Measurements from ENCODE around the gene CES3.
A peak's percentile ranks its signal among the peaks of the same experiment; 100 is the strongest.

The CES3 gene

DNA sequence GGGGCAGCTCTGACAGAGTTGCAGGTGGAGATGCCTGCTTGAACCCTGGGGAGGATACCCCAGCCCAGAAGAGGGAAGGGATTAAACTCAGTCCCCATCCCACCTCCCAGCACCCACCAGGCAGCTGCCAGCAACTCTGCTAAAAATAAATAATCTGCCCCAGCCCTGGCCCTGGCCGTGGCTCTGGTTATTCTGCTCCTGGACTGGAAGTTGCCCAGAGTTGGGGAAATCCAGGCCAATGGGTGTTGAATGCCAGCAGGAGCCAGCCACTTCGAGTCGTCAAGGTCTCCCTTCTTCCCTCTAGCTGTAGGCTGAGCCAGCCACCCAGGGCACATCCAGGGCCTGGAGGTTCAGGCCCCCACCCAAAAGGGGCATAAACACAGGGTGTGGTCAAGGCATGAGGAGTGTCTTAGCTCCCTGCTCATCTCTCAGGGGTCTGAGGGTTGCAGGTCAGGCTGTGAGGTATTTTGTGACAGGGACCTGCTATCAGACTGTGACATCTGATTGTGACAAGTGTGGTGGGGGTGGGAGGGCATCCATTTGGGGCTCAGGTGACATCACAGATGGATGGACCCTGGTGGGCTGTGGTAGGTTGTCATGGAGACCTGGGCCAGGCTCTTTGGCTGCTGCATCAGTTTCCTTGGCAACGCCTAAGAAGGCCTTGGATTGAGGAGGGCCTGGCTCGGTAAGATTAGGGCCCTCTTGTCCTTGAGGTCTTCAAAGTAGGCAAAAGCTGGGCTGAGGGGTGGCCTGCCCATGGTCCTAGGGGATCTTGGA, 34.7 kb upstream of the CES3 start:
- DNase-seq (ENCODE audit: low spot score), result no peak
- in situ Hi-C loops (cut with MboI; ENCODE audit: low pct_unique_long_range_greater_than_20kb, low sequenced_read_pairs, unreplicated experiment), result no loop called here
- TF ChIP-seq, protein P1, sequence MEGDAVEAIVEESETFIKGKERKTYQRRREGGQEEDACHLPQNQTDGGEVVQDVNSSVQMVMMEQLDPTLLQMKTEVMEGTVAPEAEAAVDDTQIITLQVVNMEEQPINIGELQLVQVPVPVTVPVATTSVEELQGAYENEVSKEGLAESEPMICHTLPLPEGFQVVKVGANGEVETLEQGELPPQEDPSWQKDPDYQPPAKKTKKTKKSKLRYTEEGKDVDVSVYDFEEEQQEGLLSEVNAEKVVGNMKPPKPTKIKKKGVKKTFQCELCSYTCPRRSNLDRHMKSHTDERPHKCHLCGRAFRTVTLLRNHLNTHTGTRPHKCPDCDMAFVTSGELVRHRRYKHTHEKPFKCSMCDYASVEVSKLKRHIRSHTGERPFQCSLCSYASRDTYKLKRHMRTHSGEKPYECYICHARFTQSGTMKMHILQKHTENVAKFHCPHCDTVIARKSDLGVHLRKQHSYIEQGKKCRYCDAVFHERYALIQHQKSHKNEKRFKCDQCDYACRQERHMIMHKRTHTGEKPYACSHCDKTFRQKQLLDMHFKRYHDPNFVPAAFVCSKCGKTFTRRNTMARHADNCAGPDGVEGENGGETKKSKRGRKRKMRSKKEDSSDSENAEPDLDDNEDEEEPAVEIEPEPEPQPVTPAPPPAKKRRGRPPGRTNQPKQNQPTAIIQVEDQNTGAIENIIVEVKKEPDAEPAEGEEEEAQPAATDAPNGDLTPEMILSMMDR (IDR thresholded peaks at IDR 0.05; ENCODE audit: extremely low read depth, insufficient read depth, missing control alignments), result no peak

DNA sequence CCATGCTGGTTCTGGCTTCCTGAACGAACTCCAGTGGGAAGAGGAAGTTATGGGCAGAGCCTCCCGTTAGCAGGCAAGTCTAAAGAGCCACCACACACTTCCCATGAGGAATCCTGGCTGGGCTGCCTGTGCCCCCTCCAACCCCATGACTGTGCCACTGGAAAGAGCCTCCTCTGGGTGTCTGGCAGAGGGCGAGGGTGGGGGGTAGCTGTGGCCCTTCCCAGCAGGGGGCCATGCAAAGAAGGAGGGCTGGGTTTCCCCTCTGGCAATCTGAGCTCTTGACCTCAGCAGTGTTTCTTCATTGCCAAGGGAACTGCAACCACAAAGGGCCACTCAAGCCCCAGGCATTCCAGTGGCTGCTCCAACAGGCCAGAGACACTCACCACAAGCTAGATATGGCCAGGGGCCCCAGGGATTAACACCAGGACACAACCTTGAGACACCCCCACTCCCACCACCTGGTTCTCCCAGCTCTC, 34.1 kb upstream of the CES3 start:
- peak; percentile 74 for DNase-seq (ENCODE audit: low spot score)
- in situ Hi-C loops (cut with MboI; ENCODE audit: low pct_unique_long_range_greater_than_20kb, low sequenced_read_pairs, unreplicated experiment), result no loop called here
- TF ChIP-seq, protein P1 (IDR thresholded peaks at IDR 0.05; ENCODE audit: extremely low read depth, insufficient read depth, missing control alignments), result no peak

DNA sequence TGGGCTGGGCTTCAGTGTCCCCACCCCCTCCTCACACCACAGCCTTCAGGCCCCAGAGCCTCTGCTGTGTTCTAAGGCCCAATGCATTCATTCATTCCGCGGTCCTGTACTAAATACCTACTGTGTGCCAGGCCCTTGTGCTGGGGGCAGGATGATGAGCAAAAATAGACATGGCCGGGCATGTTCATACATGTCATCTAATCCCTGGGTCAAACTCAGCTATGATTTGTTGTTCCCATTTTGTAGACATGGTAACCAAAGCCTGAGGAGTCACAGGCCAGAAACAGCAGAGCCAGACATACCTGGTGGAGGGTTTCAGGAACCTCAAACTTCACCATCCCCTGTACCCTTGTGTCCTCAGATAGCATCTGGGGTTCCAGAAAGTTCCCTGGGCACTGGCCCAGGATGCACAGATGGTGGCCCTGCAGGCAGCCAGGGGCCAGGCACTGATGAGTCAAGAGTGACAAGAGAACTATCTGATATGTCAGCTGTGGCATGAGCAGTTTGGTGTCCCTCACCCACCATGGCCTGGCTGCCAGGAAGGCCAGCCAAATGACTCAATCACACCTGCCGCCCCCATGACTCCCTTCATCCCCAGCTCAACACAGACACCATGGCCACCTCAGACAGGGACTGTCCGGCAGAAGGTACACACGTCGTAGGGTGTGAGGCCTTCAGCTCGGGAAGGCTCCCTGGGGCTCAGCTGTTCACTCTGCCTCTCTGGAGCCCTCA, 33.0 kb upstream of the CES3 start:
- DNase-seq (ENCODE audit: low spot score), result no peak
- TF ChIP-seq, protein P1 (IDR thresholded peaks at IDR 0.05; ENCODE audit: extremely low read depth, insufficient read depth, missing control alignments), result no peak
- in situ Hi-C loops (cut with MboI; ENCODE audit: low pct_unique_long_range_greater_than_20kb, low sequenced_read_pairs, unreplicated experiment), result no loop called here

DNA sequence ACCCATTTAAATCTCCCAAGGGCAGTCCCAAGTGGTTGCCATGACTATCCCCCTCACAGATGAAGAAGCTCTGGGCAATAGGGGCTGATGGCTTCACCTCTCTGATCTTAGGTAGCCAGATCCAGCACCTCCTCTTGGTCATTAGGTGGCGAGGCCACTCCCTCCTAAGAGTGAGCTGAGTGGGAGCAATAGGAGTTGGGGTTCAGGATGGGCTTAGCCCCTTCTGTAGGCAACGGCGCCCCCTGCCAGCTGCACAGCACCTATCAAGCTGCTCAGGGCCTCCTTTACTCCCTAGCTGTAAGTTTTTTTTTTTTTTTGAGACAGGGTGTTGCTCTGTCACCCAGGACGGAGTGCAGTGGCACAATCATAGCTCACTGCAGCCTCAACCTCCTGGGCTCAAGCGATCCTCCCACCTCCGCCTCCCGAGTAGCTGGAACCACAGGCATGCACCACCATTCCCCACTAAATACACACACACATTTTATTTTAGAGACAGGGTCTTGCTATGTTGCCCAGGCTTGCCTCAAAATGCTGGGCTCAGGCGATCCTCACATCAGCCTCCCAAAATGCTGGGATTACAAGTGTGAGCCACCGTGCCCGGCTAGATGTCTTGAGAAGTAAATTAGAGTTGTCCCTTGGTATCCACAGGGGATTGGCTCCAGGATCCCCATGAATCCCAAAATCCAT, 32.2 kb upstream of the CES3 start:
- DNase-seq (ENCODE audit: low spot score), result no peak
- TF ChIP-seq, protein P1 (IDR thresholded peaks at IDR 0.05; ENCODE audit: extremely low read depth, insufficient read depth, missing control alignments), result peak; percentile 53
- in situ Hi-C loops (cut with MboI; ENCODE audit: low pct_unique_long_range_greater_than_20kb, low sequenced_read_pairs, unreplicated experiment), result no loop called here

DNA sequence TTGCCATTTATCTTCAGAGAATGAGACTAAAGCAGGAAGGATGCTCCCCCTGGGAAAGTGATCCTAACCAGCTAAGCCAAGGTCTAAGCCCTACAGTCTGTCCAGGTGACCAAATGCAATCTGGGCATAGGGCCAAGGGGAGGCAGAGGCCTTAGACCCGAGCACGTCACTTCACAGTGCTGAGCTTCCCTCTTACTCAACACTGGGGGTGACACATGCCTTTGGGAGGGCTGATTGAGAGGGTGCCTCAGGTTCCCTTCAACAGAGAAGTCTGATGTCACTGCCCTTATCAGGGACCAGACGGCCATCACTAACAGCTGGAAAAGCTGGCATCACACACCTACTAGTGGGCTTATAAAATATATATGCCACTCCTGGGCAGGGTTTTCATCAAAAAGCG, 30.9 kb upstream of the CES3 start:
- in situ Hi-C loops (cut with MboI; ENCODE audit: low pct_unique_long_range_greater_than_20kb, low sequenced_read_pairs, unreplicated experiment), result no loop called here
- no peak for DNase-seq (ENCODE audit: low spot score)

DNA sequence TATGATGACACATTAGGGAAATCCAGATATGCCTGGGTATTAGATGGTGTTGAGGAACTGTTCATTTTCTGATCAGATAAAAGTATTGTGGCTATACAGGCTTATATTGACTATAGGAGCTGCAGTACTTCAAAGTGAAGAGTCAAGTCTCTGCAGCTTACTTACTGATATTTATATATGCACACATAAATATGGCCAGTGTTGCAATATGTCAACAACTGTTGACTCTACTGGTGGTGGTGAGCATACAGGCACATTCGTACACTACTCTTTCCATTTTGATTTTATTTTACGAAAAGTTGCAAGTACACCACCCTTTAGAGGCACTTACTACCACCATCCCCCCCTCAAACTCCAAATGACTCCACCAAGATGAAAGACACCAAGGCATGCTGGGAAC, 29.4 kb upstream of the CES3 start:
- in situ Hi-C loops (cut with MboI; ENCODE audit: low pct_unique_long_range_greater_than_20kb, low sequenced_read_pairs, unreplicated experiment), result no loop called here
- TF ChIP-seq, protein P1 (IDR thresholded peaks at IDR 0.05; ENCODE audit: extremely low read depth, insufficient read depth, missing control alignments), result no peak
- no peak for DNase-seq (ENCODE audit: low spot score)

More for the DNA sequence above, 30.9 kb upstream of the CES3 start:
- TF ChIP-seq, protein P1 (IDR thresholded peaks at IDR 0.05; ENCODE audit: extremely low read depth, insufficient read depth, missing control alignments), result no peak
